Sciatic nerve (tissue), 2 donors: ENCODE measurements around the gene BCAS3. TPM values are rescaled to one million over a fixed set of nuclear protein-coding genes. Genes with fewer than 3 reads are reported as not detected.

Experiments
- ATAC-seq: fragments of 200-7000 bp; cut with Tn5 transposase; one replicate; pipeline ENCODE4 v1.9.1; 2020; ENCODE audit warnings: mild to moderate bottlenecking, moderate library complexity
- DNase-seq: peaks from one replicate; pipeline ENCODE4 v3.0.0-alpha.2; 2020; ENCODE audit warnings: low spot score
- intact Hi-C: fragments of 100-400 bp; cut with DNase I; formaldehyde crosslinking; loops from one replicate; pipeline ENCODE4 v1.14.2; 2022
- total RNA-seq: library from RNA; stranded (reverse); fragmentation: NEBNext Ultra II Directional; extraction: Animal tissue kit (Norgen Biotek cat#: 25700); gene quantifications from one replicate; pipeline ENCODE4 v1.2.1, GENCODE V29; 2021
- donor health status: DM: no; HTN: no; CAD: no.
- donor health status: DM: no; HTN: no; CAD: no.

Gene BCAS3
- total RNA-seq, 1 donor from 2014 or later, result 42.5 TPM

DNA sequence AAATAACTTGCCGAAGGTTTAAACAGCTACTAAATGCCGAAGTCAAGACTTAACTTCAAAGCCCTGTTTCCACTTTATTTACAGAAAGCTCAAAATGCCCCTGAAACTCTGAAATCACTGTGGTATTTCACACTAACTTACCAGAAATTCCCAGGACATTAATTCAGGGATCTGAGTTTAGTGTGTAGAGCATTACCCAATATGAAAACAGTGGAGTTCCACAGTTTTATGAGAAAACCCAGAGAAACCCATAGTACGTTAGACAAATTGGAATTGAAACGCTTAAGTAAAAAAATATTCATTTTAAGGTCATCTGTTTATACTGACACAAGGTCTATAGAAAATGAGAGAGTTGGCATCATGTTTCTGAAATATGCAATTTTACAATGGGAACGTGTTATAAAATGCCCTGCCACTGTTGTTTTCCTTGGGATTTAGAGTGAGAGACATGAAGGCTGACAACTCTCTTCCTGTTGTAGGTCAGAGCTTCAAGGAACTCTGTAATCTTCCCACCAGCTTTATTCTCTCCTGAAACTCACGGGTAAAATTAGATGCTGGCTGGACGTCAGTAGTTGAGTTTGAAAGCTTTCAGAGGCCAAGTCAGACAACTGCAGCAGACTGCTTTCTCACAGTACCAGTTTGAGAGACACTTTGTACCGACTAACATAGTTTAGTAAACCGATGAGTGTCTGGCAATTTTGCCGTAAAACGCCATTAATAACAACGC lies 582.6 kb downstream of the BCAS3 start:
- peak; percentile 90 for ATAC-seq
- intact Hi-C loops, result no loop called here
- DNase-seq, result no peak

DNA sequence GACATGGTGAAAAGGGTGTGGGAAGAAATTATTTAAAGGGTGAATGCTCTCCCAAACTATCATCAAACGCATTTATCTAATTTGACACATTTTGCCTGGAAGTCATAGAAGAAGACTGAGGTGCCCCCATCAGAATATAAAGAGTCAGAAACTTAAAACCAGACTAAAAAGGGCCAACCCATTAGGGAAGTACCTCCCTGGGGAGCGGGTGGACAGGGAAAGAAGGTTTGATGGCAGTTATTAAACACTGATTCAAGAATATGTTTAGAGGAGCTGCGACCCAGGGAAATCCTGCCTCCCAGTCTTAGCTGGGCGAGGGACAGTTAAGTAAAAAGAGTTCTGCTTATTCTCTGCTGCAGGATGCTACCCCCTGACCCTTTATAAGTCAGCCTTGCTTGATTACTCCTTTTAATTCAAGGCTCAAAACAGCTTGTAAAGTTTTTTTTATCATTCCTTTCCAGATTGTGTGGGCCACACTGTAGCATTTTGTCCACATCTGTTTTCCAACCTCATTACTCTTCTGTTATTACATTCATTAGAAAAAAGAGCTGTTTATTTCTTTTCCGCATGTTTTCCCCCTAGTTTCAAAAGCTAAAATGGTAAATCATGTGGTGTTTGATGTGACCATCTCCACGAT lies 583.5 kb downstream of the BCAS3 start:
- intact Hi-C loops, result no loop called here
- DNase-seq (no peak), ATAC-seq (no peak)

- intact Hi-C loops, result no loop called here
- DNase-seq (no peak), ATAC-seq (no peak)
These were observed 587.7 kb downstream of the BCAS3 start for GRCh38 chr17:61265397-61265796.

- intact Hi-C loops, result no loop called here
- DNase-seq, result no peak
- no peak for ATAC-seq
These were observed 590.2 kb downstream of the BCAS3 start for GRCh38 chr17:61267847-61268246.

DNA sequence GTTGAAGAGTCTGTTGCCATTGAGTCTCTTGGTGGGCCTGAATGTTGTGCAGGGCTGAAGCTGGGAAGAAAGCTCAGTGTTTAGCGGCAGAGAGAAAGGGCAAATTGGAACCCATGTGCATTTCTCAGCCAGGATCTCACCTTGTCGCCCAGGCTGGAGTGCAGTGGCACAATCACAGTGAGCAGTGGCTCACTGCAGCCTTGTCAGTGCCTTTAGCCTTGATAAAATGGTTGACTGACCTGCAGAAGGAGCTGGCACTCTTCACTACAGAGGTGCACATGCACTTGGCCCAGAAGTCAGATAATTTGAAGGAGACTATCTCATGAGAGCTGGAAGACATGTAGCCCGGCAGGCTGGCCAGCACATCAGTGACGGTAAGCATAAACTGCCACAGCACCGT lies 597.7 kb downstream of the BCAS3 start:
- intact Hi-C loops, result no loop called here
- ATAC-seq, result no peak
- no peak for DNase-seq

GRCh38 chr17:61276806-61277205 lies 599.2 kb downstream of the BCAS3 start:
- DNase-seq (no peak), ATAC-seq (no peak)
- intact Hi-C loops, result no loop called here

DNA sequence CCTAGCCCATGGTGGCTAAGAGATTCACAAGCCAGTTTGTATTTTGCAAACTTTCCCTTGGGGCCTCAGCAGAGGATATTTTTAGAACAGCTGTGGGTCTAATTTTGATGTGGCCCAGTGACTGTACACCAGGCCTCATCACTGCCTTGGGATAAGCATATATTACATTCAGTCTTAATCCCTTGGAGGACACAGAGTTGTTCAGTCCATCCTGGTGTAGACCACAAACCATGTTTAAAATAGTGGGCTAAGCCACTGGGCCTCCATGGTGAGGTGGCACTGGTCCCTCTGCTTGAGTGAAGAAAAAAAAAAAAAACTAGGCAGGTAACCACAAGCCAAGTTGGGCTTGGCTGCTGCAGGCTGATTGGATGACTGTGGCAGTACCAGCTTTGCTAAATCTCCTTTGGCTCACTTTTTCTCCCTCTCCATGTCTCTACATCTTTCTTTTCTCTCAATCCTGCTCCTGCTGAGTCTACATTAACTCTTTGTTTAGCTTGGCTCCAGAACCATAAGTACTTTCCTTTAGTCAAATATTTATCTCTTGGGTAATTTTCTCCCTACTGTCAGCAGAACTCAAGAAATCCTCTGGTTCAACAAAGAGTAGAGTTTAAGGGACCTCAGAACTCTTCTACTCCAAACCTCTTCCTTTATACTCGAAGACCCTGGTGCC lies 602.0 kb downstream of the BCAS3 start:
- DNase-seq, result no peak
- ATAC-seq, result no peak
- intact Hi-C loops, result no loop called here

DNA sequence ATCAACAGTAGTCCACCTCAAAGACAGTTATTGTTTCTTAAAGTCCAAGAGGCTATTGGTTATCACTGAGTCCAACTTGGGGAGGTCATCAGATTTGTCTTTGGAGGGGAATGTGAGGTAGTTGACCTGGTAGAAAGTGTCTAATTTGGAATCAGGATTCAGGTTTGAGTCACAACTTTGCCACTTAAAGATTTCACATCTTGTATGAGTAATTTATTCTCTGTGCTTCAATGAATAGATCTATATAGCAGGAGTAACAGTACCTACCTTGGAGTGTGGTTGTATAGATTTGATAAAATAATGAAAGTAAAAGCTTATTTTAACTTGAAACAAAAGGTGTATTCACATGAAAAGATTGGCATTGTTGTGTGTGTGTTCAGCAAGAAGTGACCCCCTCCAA lies 602.7 kb downstream of the BCAS3 start:
- no peak for ATAC-seq
- intact Hi-C loops, result no loop called here
- DNase-seq, result no peak

- DNase-seq, result no peak
- intact Hi-C loops, result no loop called here
- no peak for ATAC-seq
These were observed 603.2 kb downstream of the BCAS3 start for GRCh38 chr17:61280851-61281250.

GRCh38 chr17:61282377-61282776 lies 604.7 kb downstream of the BCAS3 start:
- intact Hi-C loops, result no loop called here
- DNase-seq (no peak), ATAC-seq (no peak)

DNA sequence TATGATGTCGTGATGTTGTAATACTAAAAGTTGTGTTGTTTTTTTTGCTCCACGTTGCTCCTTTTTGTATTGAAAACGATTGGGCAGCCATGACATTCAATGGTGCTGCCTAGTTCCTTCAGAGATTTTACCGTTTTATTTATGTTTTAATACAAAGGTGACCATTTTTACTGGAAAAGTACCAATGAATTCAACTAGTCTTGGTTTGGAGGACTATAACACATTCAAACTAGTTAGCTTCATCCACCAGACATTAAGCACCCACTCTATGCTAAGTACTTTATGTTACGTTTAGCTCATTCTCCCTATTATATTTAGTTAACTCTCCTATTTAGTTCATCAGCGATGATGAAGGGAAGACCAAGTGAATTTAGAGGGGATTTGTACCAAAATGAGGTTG lies 605.4 kb downstream of the BCAS3 start:
- intact Hi-C loops, result no loop called here

GRCh38 chr17:61284174-61284573 lies 606.5 kb downstream of the BCAS3 start:
- intact Hi-C loops, result no loop called here
- DNase-seq (no peak), ATAC-seq (no peak)

More for the DNA sequence above, 605.4 kb downstream of the BCAS3 start:
- ATAC-seq, result no peak
- no peak for DNase-seq

DNA sequence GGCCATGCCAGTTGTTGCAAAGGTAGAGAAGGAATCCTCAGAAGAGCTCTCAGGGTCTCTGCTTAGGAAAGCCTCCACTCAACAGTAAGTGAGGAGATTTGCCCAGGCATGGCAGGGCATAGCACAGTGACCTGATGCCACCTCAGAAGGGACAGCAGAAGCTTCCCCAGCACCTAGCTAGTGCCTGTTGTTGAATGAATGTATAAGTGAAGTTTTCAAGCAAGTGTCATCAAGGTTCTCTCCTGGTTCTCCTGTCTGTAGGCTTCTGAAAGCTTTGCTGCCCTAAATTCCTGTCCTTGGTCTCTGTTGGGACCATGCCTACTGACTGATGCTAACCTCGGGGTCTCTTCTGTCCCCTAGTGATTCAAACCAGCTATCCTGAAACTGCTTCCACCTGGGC lies 607.1 kb downstream of the BCAS3 start:
- ATAC-seq (no peak), DNase-seq (no peak)
- intact Hi-C loops, result no loop called here

GRCh38 chr17:61285526-61286320 lies 608.1 kb downstream of the BCAS3 start:
- DNase-seq (no peak), ATAC-seq (no peak)
- intact Hi-C loops, result no loop called here

DNA sequence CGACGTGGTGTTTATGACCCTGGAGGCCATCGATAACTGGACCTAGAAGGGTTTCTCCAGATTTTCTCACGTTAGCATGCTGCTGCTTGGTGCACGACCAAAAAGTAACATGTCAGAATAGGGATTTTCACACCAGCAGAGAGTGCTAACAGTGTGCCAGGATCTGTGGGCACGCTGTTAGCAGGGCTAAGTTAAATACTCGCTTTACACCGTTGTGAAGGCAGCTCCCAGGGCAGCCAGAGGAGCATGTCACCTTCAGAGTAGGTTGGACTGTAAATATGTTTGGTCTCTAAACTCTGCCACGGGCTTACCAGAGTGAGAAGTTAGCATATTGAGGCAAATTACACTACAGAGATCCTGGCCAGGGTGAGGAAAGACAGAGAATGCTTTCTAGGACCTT lies 608.8 kb downstream of the BCAS3 start:
- intact Hi-C loops, result no loop called here
- DNase-seq, result no peak
- ATAC-seq, result no peak

- ATAC-seq (no peak), DNase-seq (no peak)
- intact Hi-C loops, result no loop called here
These were observed 612.0 kb downstream of the BCAS3 start for GRCh38 chr17:61289408-61290385.

GRCh38 chr17:61291451-61292285 lies 614.0 kb downstream of the BCAS3 start:
- intact Hi-C loops, result no loop called here
- DNase-seq (no peak), ATAC-seq (no peak)

DNA sequence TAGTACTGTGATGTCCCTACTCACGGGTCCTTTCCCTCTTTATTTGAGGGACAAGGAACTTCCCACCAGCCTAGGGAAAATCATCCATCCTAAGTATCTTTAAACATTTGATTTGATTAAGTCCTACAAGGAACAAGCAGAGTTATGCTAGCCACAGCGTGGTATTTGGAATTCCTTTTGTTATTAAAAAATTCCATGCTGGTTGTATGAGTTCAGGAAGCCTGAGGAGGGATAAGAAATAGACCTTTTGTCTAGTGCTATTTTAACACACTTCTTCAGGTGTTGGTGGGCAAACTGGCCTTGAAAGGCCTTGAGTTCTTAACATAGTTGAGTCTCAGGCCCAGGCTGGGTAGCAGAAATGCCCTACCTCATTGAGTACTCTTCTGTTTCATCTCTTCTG lies 616.6 kb downstream of the BCAS3 start:
- ATAC-seq (no peak), DNase-seq (no peak)
- intact Hi-C loops, result no loop called here
